GDM1 (cell line): ENCODE measurements around the gene SLMAP.

Source experiments
- DNase-seq: peaks from one replicate; lab custom pipeline; 2025; lab: John Stamatoyannopoulos, UW

SLMAP gene

GRCh38 chr3:57753016-57753415 is 3.1 kb upstream of the SLMAP start:
- no peak for DNase-seq

GRCh38 chr3:57755368-57755675 is 787 bp upstream of the SLMAP start:
- no peak for DNase-seq

GRCh38 chr3:57756528-57757401 is 656 bp downstream of the SLMAP start:
- no peak for DNase-seq

DNA sequence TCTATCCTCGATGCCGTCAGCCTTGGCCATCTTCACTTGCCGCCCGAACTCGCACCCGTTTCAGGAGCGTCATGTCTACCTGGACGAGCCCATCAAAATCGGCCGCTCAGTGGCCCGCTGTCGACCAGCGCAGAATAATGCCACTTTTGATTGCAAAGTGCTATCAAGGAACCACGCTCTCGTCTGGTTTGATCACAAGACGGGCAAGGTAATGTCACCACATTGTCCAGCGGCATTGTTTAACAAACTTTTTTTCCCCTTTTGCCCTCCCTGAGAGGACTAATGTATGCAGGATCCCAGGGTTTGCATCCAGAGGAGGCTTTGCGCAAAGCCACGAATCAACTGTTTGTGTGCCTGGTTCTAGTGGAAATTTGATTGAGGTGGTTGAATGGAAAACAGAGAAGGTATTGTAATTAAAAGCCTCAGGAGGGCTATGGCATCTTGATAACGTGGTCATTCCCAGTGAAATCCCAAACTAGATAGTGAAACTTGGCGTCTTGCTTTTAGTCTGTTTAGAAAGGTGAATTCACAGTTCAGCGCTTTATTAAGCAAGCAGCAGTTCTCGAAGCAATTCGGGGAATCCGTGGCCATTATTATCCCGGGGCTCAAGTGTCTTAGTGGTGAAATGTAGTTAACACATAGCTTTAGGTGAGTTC is 1.7 kb downstream of the SLMAP start:
- no peak for DNase-seq

GRCh38 chr3:57758686-57759085 is 2.6 kb downstream of the SLMAP start:
- no peak for DNase-seq

DNA sequence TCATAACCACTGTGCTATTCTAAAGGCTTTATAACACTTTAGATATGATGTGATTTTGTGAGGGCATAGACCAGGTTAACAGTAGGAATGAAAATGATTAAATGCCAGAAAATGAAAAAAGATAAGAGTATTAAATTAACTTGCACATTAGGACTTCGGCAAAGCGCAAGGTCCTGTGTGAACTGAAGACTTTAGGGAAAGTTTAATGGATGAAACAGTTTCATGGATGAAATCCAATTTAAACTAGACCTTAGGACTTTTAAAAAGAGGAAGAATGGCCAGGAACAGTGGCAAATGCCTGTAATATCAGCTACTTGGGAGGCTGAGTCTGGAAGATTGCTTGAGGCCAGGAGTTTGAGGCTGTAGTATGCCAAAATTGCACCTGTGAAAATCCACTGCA is 8.7 kb downstream of the SLMAP start:
- DNase-seq, result no peak

- no peak for DNase-seq
Measured at GRCh38 chr3:57768595-57768994, 12.5 kb downstream of the SLMAP start.

DNA sequence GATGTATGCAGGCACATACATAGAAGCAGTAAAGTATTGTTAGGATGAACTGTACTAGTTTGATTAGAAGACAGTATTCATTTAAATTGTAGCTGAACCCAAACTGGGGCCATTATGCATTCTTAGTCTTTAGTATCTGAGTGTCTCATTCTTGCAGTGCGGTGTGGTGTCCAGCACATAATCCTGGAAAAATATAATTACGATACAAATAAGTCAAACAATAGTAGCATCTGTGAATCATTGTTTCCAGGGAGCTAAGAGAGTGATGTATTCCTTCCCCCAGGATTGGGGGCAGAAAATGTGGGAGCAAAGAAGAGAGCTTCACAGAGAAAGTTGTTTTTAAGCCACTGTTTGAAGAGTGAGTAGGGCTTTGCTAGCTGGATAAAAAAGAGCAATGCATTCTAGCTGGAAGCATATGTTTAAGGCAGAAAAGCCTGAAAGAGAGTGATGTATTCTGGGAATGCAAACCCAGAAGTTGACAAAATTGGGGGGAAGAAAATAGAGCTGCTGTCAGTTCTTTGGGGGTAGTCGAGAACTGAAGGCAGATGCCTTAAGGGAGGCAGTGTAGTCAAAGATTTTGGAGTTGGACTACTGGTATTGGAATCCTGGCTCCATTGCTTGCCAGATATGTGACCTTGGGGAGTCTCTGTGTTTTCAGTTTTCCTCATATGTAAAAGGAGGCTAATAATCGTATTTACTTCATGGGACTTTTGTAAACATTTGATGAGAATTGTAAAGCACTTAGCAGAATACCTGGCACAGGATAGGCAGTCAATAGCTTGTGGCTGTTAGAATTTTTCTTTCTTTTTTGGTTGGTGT is 14.1 kb downstream of the SLMAP start:
- DNase-seq, result no peak

- no peak for DNase-seq
Measured at GRCh38 chr3:57772251-57772650, 16.1 kb downstream of the SLMAP start.

GRCh38 chr3:57777774-57778173 is 21.7 kb downstream of the SLMAP start:
- DNase-seq, result no peak

- no peak for DNase-seq
Measured at GRCh38 chr3:57778494-57778893, 22.4 kb downstream of the SLMAP start.

DNA sequence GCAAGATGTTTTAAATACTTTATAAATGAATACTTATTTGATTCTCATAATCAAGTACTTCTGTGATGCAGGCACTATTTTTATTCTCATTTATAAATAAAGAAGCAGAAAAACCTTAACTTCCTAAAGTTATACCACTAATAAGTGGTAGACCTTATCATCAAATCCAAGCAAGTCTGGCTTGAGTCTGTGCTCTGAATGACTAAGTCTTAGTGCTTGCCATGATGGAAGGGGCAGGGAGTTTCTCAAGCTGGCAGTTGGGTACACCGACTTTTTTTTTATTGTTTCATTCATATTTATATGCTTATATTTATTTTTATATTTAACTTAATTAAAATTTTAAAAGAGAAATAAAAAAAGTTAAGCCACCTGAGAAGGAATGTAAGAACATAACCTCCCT is 23.6 kb downstream of the SLMAP start:
- DNase-seq, result no peak

DNA sequence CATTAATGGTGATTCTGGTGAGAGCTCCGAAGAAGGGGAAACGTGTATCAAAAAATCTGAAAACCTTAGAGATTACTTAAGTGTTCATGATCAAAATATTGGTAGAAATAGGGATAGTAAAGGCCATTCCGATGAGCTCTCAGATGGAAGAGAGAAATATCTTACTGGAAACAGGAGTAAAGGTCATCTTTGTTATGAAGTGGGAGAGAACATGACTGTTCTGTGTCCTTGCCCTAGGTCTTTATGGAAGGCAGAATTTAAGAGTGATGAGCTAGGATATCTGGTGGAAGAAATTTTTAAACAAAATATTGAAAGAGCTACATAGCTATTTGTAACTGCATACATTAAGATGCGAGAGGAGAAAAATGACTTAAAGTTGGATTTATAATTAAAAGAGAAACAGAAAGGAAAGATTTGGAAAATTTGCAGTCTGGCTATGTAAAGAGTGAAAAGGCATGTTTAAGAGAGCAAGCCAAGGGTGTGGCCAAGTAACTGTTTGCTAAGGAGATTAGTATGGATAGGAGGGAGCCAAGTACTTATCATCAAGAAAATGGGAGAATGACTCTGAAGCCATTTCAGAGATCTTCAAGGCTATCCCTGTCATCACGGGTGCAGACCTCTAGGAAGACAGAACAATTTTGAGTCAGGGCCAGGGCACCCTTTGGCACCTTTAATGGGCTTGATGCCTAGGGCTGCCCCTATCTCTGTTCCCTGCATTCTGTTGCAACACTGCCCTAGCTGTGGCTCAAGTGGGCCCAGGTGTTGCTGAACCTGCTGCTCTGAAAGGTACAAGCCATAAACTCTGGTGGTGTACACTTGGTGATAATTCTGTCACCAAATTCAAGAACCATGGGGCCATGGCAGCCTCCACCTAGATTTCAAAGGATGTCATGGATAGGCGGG is 27.3 kb downstream of the SLMAP start:
- no peak for DNase-seq

- DNase-seq, result no peak
Measured at GRCh38 chr3:57784089-57784735, 28.1 kb downstream of the SLMAP start.

DNA sequence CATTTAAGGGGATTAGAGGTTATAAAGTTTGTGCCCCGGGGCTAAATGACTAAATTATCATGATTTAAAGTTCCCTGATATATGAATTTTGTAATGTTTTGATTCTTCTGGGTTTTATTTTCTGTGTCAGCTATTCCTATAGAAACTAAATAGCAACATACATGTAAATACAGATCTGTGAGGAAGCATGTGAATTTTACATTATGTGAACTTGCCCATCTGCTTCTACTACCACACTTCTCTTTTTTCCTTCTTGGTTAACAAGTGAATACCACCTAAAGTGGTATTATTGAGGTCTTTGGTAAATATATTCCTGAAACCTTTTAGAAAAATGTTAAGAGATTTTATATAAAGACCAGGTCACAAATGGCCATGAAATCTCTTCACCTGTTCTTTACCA is 29.3 kb downstream of the SLMAP start:
- DNase-seq, result no peak

DNA sequence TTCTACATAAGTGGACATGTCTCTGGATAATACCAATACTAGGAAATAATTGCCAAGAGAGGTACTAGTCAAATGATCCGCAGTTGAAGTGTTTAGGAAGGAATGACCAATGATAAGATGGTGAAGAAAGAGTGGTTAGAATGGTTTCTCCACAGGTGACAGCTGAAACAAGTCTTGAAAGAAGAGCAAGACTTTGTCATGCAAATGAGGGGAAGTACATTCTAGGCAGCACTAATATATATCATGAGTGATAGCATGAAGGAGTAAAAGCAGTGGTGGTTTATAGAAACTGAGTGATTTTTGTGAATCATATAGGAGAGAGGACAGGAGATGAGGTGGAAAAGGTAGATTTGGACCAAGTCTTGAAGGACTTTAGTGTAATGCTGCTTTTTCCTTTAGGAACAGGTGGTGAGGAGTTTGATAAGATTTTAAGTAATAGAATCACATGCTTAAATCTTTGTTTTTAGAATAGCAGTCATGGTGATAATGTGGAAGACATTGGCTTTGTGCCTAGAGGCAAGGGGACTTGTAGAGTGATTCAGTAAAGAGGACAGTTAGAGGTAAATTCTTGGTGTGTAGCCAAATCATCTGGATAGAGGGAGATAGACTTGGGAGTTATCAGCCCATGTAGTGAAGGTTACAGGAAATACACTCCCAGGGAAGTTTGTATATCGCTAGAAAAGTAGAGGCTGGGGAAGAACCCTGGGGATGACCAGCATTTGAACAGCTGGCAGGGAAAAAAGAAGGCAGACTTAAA is 31.9 kb downstream of the SLMAP start:
- no peak for DNase-seq

GRCh38 chr3:57788624-57789018 is 32.5 kb downstream of the SLMAP start:
- DNase-seq, result no peak

- DNase-seq, result no peak
Measured at GRCh38 chr3:57791245-57791644, 35.1 kb downstream of the SLMAP start.

- no peak for DNase-seq
Measured at GRCh38 chr3:57792198-57792597, 36.1 kb downstream of the SLMAP start.

DNA sequence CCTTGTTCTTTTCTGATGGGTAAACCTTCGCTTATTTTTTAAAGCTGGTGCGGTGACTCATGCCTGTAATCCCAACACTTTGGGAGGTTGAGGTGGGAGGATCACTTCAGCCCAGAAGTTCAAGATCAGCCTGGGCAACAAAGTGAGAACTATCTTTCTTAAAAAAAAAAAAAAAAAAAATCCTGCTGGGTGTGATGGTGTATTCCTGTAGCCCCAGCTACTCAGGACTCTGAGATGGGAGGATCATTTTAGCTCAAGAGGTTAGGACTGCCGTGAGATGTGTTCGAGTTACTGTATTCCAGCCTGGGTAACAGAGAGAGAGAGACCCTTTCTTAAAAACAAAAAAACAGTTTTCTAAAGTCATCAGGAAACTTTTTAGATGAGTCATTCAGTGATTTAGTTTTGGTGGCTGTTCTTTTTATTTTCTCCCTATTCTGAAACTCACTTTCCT is 37.7 kb downstream of the SLMAP start:
- DNase-seq, result no peak

DNA sequence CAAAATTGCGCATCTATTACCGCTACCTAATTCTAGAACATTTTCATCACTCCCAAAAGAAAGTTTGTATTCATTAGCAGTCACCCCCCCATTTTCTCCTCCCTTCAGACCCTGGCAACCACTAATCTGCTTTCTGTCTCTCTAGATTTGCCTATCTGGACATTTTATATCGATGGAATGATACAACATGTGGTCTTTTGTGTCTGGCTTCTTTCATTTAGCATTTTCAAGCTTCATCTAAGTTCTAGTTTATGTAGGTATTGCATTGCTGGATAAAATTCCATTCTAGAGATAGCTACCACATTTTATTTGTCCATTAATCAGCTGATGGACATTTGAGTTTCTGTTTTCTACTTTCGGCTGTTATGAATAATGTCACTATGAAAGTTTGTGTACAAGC is 38.4 kb downstream of the SLMAP start:
- DNase-seq, result no peak
